IPS DF 6.9 (cell line): ENCODE data around the gene ADCY2.

ENCODE experiments used
- DNase-seq: peaks from one replicate; pipeline ENCODE4 v3.0.0-alpha.2; 2013; ENCODE audit warnings: low read depth, low spot score
- H3K27ac ChIP-seq: one replicate; pipeline ENCODE4 v1.5.1; 2013; ENCODE audit warnings: low read length, control low read depth
- H3K27me3 ChIP-seq: 2 replicates; pipeline ENCODE4 v1.6.1; 2013; ENCODE audit warnings: mild to moderate bottlenecking, low read length; ENCODE audit not compliant: control insufficient read depth, insufficient read depth
- H3K36me3 ChIP-seq: 2 replicates; pipeline ENCODE4 v1.6.1; 2013; ENCODE audit warnings: low read length; ENCODE audit not compliant: control insufficient read depth, insufficient read depth
- H3K4me1 ChIP-seq: 2 replicates; pipeline ENCODE4 v1.6.1; 2013; ENCODE audit warnings: low read length; ENCODE audit not compliant: control insufficient read depth, insufficient read depth
- H3K4me3 ChIP-seq: 2 replicates; pipeline ENCODE4 v1.5.1; 2013; ENCODE audit warnings: mild to moderate bottlenecking, low read length
- H3K9me3 ChIP-seq: 2 replicates; pipeline ENCODE4 v1.6.1; 2013; ENCODE audit warnings: low read length, inconsistent platforms; ENCODE audit not compliant: control insufficient read depth, insufficient read depth
- WGBS: extraction: QIAGEN DNeasy Blood & Tissue Kit; methylation state at CpG from one replicate; pipeline ENCODE4 v1.1.7; 2013; ENCODE audit warnings: mixed read lengths, missing lambda C conversion rate; ENCODE audit not compliant: insufficient read length, insufficient coverage; 5-methylcytosine and 5-hydroxymethylcytosine counted together

Gene ADCY2

GRCh38 chr5:7534505-7534904 is 138.6 kb downstream of the ADCY2 start:
- WGBS: no CpG with 5 or more reads among the region's 3 CpGs
- H3K36me3 ChIP-seq: 0 out of 2 replicates have a peak, but pooled peaks cover 3% of the 10 kb centered on the region
- peaks cover 2% of the 10 kb centered on the region; the same call in 1 of the 2 replicates for H3K4me1 ChIP-seq
- no peaks in the 10 kb centered on the region for H3K9me3 ChIP-seq
- no peak overlapping the region for H3K27ac ChIP-seq
- H3K4me3 ChIP-seq: no peak overlapping the region
- no peak for DNase-seq
- H3K27me3 ChIP-seq: no peaks in the 10 kb centered on the region

- no peak overlapping the region for H3K27ac ChIP-seq
- H3K9me3 ChIP-seq: no peaks in the 10 kb centered on the region
- H3K4me3 ChIP-seq: no peak overlapping the region
- H3K4me1 ChIP-seq: peaks cover 3% of the 10 kb centered on the region; the same call in 1 of the 2 replicates
- no CpG with 5 or more reads among the region's 2 CpGs for WGBS
- H3K27me3 ChIP-seq: no peaks in the 10 kb centered on the region
- 0 out of 2 replicates have a peak, but pooled peaks cover 3% of the 10 kb centered on the region for H3K36me3 ChIP-seq
- DNase-seq: no peak
Observed at GRCh38 chr5:7537573-7537972, 141.6 kb downstream of the ADCY2 start.

GRCh38 chr5:7539571-7539970 is 143.6 kb downstream of the ADCY2 start:
- H3K4me1 ChIP-seq: peaks cover 3% of the 10 kb centered on the region; the same call in 1 of the 2 replicates
- no peaks in the 10 kb centered on the region for H3K27me3 ChIP-seq
- no peak overlapping the region for H3K27ac ChIP-seq
- no peaks in the 10 kb centered on the region for H3K9me3 ChIP-seq
- no peak overlapping the region for H3K4me3 ChIP-seq
- no peaks in the 10 kb centered on the region for H3K36me3 ChIP-seq
- WGBS: no CpG with 5 or more reads among the region's 5 CpGs
- DNase-seq: no peak

DNA sequence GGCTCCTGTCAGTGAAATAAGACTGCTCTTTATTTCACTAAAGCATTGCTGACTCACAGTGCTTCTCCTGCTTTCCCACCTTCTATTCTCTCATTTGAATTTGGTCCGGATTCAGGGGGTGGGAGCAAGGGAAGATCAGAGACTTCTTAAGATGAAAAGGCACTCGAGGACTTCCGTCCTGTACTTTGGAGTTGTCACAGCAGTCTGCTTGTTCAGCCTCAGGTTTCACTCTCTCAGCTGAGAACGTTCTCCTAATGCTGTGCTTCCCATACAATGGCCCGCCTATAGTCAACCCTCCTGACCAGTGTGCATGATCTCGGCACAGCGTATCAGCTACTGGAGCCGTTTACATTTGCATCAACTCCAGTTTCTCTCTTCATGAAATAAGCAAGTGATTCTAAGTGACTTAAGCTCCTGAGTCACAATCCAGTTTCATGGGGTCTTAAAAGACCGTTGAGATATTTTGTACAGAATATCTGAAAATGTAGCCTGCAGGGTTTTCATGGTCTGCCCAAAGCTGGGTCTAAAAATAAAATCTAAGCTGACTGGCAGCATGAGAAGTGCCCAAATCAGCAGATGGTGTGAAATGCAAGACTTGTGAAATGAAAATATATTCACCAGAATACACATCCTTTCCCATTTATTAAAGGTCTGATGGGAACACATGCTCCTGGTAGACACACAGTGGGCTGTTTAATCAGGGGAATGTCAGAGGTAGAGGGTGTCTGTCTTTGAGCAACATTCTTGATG is 145.0 kb downstream of the ADCY2 start:
- H3K9me3 ChIP-seq: no peaks in the 10 kb centered on the region
- no peak for DNase-seq
- 0 out of 2 replicates have a peak, but pooled peaks cover 2% of the 10 kb centered on the region for H3K36me3 ChIP-seq
- no peaks in the 10 kb centered on the region for H3K27me3 ChIP-seq
- H3K4me3 ChIP-seq: no peak overlapping the region
- peaks cover 3% of the 10 kb centered on the region; the same call in 1 of the 2 replicates for H3K4me1 ChIP-seq
- H3K27ac ChIP-seq: no peak overlapping the region
- WGBS: no CpG with 5 or more reads among the region's 9 CpGs

DNA sequence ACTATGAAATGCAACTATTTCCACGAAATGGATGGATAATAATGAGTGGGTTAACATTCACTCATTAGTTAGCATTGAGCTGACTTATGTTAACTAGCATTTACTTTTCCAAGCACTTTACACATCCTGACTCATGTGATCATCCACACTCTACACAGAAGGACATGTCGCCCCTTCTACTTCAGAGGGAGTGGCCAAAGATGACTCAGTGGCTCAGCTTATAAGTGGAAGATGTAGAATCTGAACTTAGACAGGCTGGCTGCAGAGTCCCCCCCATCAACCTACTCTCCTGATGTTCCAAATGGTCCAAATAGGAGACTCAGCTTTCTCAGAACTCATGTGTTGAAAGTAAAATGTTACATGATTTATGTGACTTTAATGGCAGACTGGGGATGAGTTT is 146.0 kb downstream of the ADCY2 start:
- no peaks in the 10 kb centered on the region for H3K9me3 ChIP-seq
- H3K27ac ChIP-seq: no peak overlapping the region
- no peak for DNase-seq
- 0 out of 2 replicates have a peak, but pooled peaks cover 2% of the 10 kb centered on the region for H3K36me3 ChIP-seq
- H3K4me1 ChIP-seq: peaks cover 3% of the 10 kb centered on the region; the same call in 1 of the 2 replicates
- no peak overlapping the region for H3K4me3 ChIP-seq
- no CpG with 5 or more reads among the region's 2 CpGs for WGBS
- no peaks in the 10 kb centered on the region for H3K27me3 ChIP-seq

DNA sequence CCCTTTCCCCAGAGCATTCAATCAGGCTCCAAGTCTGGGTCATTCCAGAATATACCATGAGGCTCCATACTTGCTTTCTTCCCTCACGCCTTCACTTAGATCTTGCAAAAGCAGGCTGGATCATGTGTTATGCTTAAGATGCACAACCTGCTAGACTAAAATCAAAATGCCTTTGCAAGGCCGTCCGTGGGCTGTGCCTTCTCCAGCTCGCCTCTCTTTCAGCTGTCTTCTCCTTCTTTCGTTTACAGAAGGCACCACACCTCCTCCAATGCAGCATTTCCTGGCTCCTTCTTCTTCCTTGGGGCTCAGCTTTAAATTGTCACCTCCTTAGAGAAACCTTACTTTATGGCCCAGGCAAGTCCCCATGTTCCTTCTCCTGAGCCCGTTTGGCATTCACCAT is 150.6 kb downstream of the ADCY2 start:
- no peaks in the 10 kb centered on the region for H3K27me3 ChIP-seq
- H3K36me3 ChIP-seq: 0 out of 2 replicates have a peak, but pooled peaks cover 2% of the 10 kb centered on the region
- H3K4me1 ChIP-seq: peaks cover 2% of the 10 kb centered on the region; the same call in 1 of the 2 replicates
- no peak overlapping the region for H3K4me3 ChIP-seq
- no CpG with 5 or more reads among the region's 6 CpGs for WGBS
- no peaks in the 10 kb centered on the region for H3K9me3 ChIP-seq
- H3K27ac ChIP-seq: no peak overlapping the region
- DNase-seq: no peak

GRCh38 chr5:7548596-7548995 is 152.7 kb downstream of the ADCY2 start:
- Histone ChIP-seq H3K27me3 (no peaks in the 10 kb centered on the region), H3K4me1 (peaks cover 2% of the 10 kb centered on the region; the same call in 1 of the 2 replicates), H3K4me3 (no peak overlapping the region), H3K9me3 (no peaks in the 10 kb centered on the region), H3K36me3 (0 out of 2 replicates have a peak, but pooled peaks cover 2% of the 10 kb centered on the region), H3K27ac (no peak overlapping the region)
- no peak for DNase-seq
- no CpG with 5 or more reads among the region's 2 CpGs for WGBS

GRCh38 chr5:7565559-7565958 is 169.6 kb downstream of the ADCY2 start:
- Histone ChIP-seq H3K27ac (no peak overlapping the region), H3K36me3 (no peaks in the 10 kb centered on the region), H3K27me3 (no peaks in the 10 kb centered on the region), H3K4me1 (no peaks in the 10 kb centered on the region), H3K9me3 (no peaks in the 10 kb centered on the region), H3K4me3 (no peak overlapping the region)
- DNase-seq: no peak
- WGBS: no CpG with 5 or more reads among the region's 2 CpGs

DNA sequence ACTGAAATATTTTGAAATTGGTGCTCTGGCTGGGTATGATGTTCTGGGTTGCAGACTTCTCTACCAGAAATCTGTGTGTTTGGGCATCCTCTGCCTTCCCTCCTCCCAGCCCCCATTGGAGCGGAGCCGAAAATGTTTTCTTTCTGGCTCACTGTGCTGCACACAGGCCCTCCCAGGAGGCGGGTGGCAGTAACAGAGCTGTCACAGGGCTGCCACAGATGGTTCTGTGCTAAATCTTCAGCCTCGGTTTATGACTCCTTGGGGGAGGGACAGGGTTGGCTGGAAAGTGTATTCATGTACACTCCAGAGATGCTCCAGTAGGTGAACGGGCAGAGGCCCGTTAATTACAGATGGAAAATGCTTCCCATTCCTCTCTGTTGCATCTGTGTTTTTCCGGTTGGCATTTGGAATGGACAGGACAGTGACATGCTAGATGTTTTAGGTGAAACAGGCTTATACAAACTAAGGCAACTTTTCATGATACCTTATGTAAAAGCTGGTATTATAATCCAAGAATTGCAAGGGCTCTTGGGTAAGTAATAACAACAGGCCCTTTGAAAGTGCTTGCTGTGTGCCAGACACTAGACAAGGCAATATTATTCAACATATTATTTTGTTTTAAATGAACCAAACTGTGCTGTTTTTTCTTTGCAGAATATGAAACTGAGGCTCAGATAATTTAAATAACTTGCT is 180.2 kb downstream of the ADCY2 start:
- H3K27me3 ChIP-seq: no peaks in the 10 kb centered on the region
- no peaks in the 10 kb centered on the region; the same call in 1 of the 2 replicates for H3K36me3 ChIP-seq
- H3K4me3 ChIP-seq: no peak overlapping the region
- WGBS: no CpG with 5 or more reads among the region's 7 CpGs
- no peaks in the 10 kb centered on the region for H3K9me3 ChIP-seq
- DNase-seq: no peak
- no peaks in the 10 kb centered on the region for H3K4me1 ChIP-seq
- H3K27ac ChIP-seq: no peak overlapping the region

DNA sequence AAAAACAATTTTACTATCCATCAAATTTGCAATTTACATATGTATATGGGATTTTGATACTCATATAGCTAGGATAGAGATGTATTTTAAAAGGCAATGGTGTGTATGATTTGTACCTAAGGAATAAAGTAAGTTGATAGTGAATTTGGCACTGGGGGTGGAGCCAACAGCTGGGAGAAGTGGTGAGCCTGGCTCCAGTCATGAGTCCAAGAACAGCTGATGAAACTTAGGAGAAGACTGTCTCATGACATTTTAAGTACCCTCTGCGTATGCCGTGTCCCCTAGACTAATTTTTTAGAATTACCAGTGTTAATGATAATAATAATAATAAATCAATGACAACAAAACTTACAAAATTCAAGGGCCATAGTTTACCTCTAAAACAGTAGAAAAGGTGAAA is 181.4 kb downstream of the ADCY2 start:
- WGBS: no CpG with 5 or more reads among the region's 2 CpGs
- DNase-seq: no peak
- Histone ChIP-seq H3K27ac (no peak overlapping the region), H3K4me1 (no peaks in the 10 kb centered on the region), H3K4me3 (no peak overlapping the region), H3K27me3 (no peaks in the 10 kb centered on the region), H3K36me3 (no peaks in the 10 kb centered on the region), H3K9me3 (no peaks in the 10 kb centered on the region)
